NCI-H524 treated with DMSO at 0.1 percent for 48 hours (cell line): ENCODE data around the gene MARVELD1.

Experiments used
- DNase-seq: peaks from one replicate; lab custom pipeline; 2025; lab: John Stamatoyannopoulos, UW

MARVELD1 gene

DNA sequence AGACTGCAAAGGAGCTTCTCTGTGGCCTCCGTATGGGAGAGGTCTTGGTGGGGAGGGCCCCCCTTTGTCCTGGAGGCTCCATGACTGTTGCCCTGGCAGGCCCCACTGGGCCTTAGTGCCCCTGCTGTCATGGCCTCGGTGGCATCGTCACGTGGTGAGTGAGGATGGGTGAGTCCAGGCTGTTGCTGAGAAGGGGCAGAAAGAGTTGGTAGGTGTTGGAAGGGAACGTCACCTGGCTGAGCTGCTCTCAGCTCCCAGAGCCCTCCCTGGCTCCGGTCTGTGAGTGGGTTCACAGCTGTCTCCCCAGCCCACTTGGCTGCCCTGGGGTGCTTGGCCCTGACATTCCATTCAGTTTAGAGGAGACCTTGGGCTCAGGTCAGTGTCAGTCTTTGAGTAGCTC lies 42.2 kb downstream of the MARVELD1 start:
- DNase-seq = no peak

DNA sequence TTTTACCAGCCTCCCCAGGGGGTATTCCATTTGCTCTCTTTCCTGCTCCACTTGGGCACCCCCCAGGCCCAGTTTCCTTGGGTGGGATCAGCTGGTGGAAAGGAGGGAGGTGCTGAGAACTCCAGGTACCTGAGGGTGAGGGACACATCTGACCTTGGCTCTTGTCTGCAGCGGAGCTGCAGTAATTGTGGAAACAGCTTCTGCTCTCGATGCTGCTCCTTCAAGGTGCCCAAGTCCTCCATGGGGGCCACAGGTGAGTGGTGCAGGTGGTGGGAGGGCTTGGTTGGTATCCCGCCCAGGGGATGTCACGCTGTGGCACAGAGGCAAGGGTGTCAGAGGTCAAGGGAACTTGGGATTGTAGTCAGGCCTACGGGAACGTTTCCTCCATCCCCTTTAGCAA lies 43.9 kb downstream of the MARVELD1 start:
- no peak for DNase-seq

DNA sequence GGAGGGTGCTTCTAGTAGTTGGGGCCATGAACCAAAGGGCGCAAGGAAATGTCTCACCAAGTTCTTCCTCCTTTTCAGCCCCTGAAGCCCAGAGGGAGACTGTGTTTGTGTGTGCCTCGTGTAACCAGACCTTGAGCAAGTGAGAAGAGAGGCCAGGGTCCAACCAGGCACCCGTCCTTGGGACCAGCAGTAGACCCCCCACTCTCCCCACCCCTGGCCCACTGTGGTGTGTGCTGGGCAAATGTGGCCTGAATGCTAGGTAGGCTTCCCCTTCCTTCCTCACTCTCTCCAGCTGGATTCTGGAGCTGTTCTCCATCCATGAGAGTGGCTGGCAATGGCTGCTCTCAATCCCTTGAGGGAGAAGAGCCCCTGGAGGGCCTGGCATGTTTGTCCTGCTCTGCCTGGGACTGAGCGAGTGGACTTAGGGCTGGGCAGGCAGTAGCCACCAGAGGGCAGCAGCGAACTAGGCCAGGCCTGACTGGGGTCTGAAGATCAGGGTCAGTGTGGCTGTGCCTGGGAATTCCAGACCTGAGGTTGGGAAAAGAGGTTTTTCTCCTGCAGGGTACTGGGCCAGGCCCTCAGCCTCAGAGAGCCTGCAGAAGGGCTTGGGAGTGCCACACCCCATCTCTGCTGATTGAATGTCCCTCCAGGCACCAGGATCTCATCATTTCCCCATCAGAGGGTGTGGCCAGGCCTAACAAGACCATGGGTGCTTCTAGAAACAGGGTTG lies 45.8 kb downstream of the MARVELD1 start:
- DNase-seq = no peak

DNA sequence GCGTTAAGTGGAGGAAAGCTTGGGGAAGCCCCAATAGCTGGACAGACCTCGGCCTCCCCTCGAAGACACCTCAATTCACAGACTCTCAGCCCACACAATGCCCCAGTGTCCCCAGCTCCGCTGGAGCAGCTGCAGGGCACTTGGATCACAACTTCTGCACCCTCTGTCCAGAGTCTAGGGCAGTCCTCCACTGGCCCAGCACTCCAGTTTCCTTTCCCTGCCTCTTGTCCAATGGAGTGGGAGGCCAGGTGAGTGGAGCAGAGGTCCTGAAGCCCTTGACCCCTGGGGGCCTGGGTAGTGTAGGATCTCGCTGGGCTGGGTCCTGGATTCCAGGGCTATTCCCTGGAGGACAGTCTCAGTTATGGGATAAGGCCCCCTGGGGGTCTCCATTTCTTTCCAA lies 46.4 kb downstream of the MARVELD1 start:
- no peak for DNase-seq

DNA sequence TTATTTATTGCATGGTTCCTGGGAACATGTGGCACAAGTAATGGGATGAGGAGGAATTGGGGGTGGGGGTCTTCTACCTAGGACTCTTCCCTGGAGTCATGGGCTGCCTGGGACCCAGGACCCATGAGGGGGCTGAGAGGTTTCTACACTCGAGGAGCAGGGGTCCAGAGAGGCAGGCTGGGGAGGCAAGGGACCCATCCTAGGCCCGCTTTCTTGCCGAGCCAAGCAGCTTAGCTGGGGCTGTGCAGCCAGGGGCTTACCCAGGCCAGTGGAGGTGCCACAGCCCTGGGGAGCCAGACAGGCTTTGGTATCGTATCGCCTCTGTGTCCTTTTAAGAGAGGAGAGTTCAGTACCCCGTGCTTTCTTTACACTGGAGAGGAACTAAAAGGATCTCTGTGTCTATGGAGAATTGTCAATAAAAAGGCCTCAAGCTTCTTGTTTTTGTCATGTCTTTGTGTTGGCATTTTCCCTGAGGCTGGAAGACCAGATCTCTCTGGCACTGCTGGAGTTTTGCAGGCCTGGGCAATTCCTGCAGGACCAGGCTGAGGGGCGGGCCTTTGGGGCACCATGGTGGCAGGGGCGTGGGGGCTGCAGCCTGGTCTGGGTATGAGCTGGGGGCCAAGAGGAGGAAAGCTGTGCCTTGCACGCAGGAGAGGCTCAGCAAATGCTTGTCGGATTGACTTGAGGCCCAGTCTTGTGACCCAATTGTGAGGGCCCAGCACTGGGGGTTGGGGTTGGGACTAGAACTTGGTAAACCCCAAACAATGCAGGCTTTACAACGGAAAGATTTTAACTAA lies 47.1 kb downstream of the MARVELD1 start:
- DNase-seq = no peak

DNA sequence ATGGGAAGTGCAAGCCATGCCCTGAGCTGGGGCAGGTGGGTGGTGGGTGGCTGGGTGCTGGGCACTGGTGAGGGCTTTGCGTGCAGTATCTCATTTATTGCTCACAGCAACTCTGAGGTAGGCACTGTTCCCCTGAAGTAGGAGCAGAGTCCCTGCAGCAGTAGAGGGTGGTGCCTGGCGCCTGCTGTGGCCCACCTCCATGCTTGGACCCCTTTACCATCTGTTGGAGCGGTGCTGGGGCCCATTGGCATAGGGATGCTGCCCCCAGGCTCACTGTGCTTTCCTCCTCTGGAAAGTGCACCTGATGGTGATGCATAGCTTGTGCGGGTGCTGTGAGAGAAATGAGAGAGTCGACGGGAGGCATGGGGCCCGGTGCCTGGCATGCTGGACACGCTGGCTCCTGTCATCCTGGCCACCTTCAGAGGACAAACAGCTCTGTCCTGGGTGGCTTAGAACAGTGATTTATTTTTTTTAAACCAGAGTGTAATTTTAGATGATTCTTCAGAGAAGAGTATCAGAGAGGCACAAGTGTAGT lies 47.9 kb downstream of the MARVELD1 start:
- no peak for DNase-seq

DNA sequence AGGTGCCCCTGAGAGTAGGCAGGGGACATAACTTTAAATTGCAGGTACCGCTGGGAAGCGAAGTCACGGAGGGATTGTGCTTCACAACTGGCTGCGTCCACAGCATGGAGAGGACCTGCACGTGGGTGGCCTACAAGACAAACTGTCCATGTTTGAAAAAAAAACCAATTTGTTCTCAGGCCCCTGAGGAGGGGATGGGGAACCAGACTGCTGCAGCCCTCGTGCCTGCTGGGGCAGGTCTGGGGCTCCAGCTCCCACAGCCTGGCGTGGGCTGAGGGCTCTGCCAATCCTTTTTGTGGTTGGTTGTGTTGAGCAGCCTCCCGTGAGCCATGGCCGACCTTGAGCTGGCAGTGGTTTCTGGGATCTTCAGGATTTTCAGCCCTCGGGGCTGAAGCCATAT lies 48.5 kb downstream of the MARVELD1 start:
- DNase-seq = no peak

DNA sequence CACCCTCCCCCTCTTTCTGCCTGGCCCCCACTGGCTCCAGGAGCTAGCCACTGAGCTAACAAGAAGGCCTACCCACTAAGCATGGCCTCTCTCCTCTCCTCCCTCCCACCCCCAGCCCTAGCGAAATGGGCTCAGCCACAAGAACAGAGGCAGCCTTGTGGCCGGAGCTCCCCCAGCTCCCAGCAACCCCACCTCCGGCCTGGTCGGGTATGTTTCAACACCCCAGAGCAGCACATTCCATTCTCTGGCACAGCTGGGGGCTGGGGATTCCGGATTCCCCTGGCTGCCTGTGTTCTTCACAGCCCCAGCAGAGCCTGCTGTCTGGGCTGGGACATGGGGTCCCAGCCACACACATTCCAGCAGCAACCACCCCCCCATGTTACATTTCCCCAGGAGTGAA lies 49.3 kb downstream of the MARVELD1 start:
- DNase-seq = no peak

DNA sequence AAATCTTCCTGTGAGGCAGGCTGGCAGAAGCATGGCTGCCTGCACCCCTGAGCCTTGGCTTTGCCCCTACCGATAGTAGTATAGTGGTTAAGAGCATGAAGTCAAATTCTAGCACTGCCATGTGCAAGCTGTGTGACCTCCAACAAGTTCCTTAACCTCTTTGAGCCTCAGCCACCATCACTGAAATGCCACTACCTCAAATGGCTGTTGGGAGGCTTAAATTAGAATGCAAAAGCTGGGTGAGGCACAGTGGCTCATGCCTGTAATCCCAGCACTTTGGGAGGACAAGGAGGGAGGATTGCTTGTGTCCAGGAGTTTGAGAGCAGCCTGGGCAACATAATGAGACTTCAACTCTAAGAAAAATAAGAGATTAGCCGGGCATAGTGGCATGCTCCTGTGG lies 49.9 kb downstream of the MARVELD1 start:
- no peak for DNase-seq

DNA sequence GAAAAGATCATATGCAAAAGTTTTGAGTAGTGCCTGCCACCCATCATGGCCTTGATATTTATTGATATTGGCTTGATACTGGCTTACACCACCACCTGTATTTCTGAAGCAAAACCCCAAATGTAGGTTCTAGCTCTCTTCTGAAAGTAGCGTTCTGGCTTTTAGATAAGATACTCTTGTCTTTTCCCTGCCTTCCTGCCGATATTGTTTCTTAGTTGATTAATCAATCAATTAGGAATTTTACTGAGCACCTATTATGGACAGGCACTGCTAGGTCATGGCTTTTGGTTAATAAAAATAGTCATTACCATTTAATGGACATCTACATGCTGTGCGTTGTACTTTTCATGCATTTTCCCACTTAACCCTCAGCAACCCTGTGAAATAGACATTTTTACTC lies 50.4 kb downstream of the MARVELD1 start:
- no peak for DNase-seq

DNA sequence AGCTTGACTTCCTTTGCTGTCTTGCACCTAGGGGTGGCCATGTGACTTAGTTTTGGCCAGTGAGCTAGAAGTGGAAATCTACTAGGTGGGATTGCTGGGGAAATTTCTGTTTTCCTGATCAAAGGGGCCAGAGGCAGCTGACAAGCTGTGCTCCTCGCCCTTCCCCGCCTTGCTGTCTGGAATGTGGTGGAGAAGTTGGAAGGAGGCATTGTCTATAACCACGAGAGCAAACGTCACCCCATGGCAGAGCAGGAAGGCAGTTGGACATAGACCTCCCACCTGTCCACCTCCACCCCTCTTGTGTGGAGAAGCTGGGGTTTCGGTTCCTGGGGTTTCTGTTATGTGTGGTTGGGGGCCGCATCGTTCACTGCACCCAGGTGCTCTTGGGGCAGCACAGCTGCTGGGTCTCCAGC lies 51.0 kb downstream of the MARVELD1 start:
- DNase-seq = no peak

DNA sequence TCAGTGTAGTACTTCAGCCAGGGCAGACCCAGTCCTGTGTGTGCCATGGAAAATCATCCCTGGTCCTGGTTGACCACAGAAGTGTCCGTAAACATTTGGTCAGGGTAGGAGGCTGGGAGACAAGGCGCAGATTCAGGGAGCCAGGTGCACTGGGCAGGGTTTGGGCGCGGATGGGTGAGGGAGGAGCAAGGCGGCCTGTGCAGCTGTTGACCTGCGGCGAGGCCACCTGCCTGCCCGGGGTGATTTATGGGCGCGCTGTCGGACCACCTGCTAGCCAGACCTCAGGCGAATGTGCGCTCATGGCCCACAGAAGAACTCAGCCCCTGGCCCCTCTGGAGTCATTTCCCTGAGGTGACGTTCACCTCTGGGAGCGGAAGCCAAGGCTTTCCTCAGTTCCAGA lies 51.7 kb downstream of the MARVELD1 start:
- DNase-seq = no peak

DNA sequence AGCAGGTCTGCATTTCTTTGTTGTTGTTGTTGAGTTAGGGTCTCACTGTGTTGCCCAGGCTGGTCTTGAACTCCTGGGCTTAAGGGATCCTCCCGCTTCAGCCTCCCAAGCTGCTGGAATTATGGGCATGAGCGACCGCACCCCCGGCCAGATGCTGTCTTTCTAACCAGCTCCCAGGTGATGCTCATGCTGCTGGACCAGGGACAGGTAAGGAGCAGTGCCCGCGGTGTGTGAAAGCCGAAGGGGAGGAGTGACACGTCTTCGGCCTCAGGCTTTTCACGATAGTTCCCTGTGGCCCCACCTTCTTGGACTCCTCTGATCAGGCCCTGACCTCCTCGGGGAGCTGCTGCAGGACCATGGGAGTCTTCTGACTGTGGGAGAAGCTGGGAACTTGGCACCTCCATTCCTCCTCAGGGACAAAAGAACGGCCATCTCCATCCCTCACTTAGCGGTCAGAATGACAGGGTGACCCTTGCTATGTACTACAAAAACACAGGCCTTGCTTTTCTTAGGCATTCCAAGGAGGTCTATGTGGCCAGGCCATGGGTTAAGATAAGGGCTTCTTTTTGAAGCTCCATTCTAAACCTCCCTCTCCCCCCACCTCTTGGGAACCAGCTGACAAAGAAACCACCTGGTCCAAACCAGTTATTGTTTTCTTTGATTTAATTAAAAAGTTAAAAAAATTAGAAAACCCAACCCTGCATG lies 52.7 kb downstream of the MARVELD1 start:
- DNase-seq = no peak

DNA sequence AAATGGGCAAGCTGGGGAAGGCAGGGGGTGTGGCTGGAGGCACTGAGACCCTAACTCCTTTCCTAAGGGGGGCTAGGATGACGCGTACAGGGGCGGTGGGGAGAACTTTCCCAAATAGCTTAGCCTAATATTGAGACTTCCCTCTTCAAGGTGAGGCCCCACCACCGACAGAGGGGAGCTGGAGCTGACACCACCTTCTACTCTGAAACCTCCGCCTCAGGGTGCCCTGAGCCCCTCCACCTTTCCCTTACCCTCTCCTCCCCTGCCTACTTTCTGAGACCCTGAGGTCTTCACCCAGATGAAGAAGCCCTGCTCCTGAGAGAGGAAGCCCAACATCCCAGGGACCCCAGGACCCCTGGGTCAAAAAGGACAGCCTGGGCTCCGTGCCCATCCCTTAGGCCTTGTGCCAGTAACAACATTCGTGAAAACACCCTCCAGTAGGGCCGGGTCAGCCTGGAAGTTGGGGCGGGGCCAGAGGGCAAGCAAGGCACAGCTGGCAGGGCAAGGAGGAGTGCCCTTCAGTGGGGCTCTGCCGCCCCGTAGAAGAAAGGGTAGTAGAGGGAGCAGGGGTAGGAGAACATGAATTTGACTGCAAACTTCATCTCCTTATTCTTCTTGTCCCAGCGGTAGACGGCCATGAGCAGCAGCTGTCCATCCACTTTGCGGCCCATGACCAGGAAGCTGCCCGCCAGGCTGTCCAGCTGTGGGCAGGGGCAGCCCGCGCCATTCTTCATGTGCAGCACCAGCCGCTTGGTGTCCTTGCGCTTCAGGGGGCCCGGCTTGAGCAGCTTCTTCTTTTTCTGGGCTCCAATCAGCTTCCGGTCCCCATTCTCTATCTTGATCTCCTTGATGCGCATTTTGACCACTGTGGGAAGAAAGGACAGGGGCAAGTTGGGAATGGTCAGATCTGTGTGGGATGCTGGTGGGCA lies 53.7 kb downstream of the MARVELD1 start:
- no peak for DNase-seq
